HUES48 (cell line): ENCODE data around the gene MYO5A.
"Not testable (repeated sequence)": the region's sequence is repeated elsewhere in the genome, so short reads cannot be mapped to it uniquely, and the experiment has no call there.

ENCODE experiments used
- H3K27ac ChIP-seq: one replicate; pipeline ENCODE4 v1.7.0; 2013; ENCODE audit warnings: low read depth, low read length, inconsistent platforms
- H3K27me3 ChIP-seq: 2 replicates; pipeline ENCODE4 v1.6.1; 2013; ENCODE audit warnings: mild to moderate bottlenecking, low read length; ENCODE audit not compliant: control insufficient read depth, insufficient read depth
- H3K36me3 ChIP-seq: 2 replicates; pipeline ENCODE4 v1.6.1; 2013; ENCODE audit warnings: low read length; ENCODE audit not compliant: control insufficient read depth, insufficient read depth
- H3K4me1 ChIP-seq: 2 replicates; pipeline ENCODE4 v1.6.1; 2013; ENCODE audit warnings: mild to moderate bottlenecking, low read length; ENCODE audit not compliant: control insufficient read depth, insufficient read depth
- H3K4me3 ChIP-seq: 2 replicates; pipeline ENCODE4 v1.5.1; 2013; ENCODE audit warnings: mild to moderate bottlenecking, low read depth, low read length
- H3K9ac ChIP-seq: 2 replicates; pipeline ENCODE4 v1.6.1; 2013; ENCODE audit warnings: mild to moderate bottlenecking, low read depth, low read length, moderate library complexity
- H3K9me3 ChIP-seq: 2 replicates; pipeline ENCODE4 v1.6.1; 2013; ENCODE audit warnings: low read length; ENCODE audit not compliant: control insufficient read depth, insufficient read depth

Gene MYO5A

GRCh38 chr15:52462806-52463360 is 65.8 kb downstream of the MYO5A start:
- no peak overlapping the region for H3K27ac ChIP-seq
- no peak overlapping the region for H3K9ac ChIP-seq
- no peak overlapping the region for H3K4me3 ChIP-seq

DNA sequence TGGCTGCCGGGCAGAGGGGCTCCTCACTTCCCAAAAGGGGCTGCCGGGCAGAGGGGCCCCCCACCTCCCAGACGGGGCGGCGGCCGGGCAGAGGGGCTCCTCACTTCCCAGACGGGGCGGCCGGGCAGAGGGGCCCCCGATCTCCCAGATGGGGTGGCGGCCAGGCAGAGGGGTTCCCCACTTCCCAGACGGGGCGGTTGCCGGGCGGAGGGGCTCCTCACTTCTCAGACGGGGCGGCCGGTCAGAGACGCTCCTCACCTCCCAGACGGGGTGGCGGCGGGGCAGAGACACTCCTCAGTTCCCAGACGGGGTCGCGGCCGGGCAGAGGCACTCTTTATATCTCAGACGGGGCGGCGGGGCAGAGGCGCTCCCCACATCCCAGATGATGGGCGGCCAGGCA is 69.0 kb downstream of the MYO5A start:
- not testable (repeated sequence) for H3K9me3 ChIP-seq, H3K27me3 ChIP-seq, H3K9ac ChIP-seq, H3K27ac ChIP-seq, H3K4me1 ChIP-seq, H3K36me3 ChIP-seq, H3K4me3 ChIP-seq

More at GRCh38 chr15:52462806-52463360, 65.8 kb downstream of the MYO5A start:
- Histone ChIP-seq H3K36me3 (no peaks in the 10 kb centered on the region), H3K4me1 (peaks cover 14% of the 10 kb centered on the region), H3K27me3 (no peaks in the 10 kb centered on the region), H3K9me3 (no peaks in the 10 kb centered on the region)

- not testable (repeated sequence) for H3K4me1 ChIP-seq, H3K36me3 ChIP-seq, H3K27me3 ChIP-seq, H3K4me3 ChIP-seq, H3K27ac ChIP-seq, H3K9ac ChIP-seq, H3K9me3 ChIP-seq
These were observed 69.4 kb downstream of the MYO5A start for GRCh38 chr15:52459265-52459664.

- no peak overlapping the region for H3K4me3 ChIP-seq
These were observed 80.4 kb downstream of the MYO5A start for GRCh38 chr15:52448011-52448890.

DNA sequence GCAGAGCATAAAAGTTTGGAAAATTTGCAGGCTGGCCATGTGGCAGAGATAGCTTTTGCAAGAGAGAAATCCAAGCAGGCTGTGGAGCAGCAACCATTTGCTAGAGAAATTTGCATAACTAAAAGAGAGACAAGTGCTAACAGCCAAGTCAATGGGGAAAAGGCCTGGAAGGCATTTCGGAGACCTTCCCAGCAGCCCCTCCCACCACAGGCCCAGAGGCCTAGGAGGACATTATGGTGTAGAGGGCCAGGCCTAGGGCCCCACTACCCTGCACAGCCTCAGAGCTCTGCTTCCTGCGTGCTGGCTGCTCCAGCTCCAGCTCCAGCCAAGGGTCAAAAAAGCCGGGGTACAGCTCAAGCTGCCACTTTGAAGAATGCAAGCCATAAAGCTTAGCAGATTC is 82.7 kb downstream of the MYO5A start:
- H3K9ac ChIP-seq, result no peak overlapping the region
- peaks cover 11% of the 10 kb centered on the region for H3K4me1 ChIP-seq
- no peaks in the 10 kb centered on the region for H3K36me3 ChIP-seq
- H3K27me3 ChIP-seq, result no peaks in the 10 kb centered on the region
- H3K4me3 ChIP-seq, result no peak overlapping the region
- H3K9me3 ChIP-seq, result peaks cover 13% of the 10 kb centered on the region
- no peak overlapping the region for H3K27ac ChIP-seq

More at GRCh38 chr15:52448011-52448890, 80.4 kb downstream of the MYO5A start:
- Histone ChIP-seq H3K9ac (no peak overlapping the region; the same call in 1 of the 2 replicates), H3K27ac (no peak overlapping the region), H3K27me3 (no peaks in the 10 kb centered on the region), H3K4me1 (peaks cover 11% of the 10 kb centered on the region), H3K9me3 (peaks cover 13% of the 10 kb centered on the region), H3K36me3 (no peaks in the 10 kb centered on the region)

- Histone ChIP-seq H3K4me3 (no peak overlapping the region), H3K9ac (no peak overlapping the region), H3K27me3 (no peaks in the 10 kb centered on the region), H3K27ac (no peak overlapping the region), H3K9me3 (peaks cover 13% of the 10 kb centered on the region), H3K36me3 (no peaks in the 10 kb centered on the region), H3K4me1 (peaks cover 11% of the 10 kb centered on the region)
These were observed 83.1 kb downstream of the MYO5A start for GRCh38 chr15:52445553-52445952.

- not testable (repeated sequence) for H3K36me3 ChIP-seq, H3K27me3 ChIP-seq, H3K4me3 ChIP-seq, H3K27ac ChIP-seq, H3K4me1 ChIP-seq, H3K9ac ChIP-seq
- H3K9me3 ChIP-seq, result peaks cover 13% of the 10 kb centered on the region
These were observed 85.5 kb downstream of the MYO5A start for GRCh38 chr15:52443205-52443604.

DNA sequence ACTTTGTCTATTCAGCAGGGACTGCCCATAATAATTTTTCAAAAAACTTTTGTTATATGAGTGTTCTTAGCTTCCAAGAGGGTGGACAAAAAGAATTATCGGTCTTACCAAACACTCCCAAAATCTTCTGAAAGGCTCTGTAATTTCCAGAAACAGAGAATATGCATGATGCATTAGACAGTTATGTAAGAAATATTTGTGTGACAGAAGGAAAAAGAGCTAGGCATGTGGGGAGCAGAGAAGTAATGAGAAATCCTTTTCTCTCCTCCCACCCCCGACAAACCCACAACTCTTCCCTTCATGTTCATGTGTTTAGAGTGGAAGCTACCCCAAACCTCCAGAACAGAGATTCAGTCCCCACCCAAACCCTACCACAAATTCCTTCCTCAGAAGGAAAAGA is 86.8 kb downstream of the MYO5A start:
- H3K9ac ChIP-seq, result no peak overlapping the region
- H3K27ac ChIP-seq, result no peak overlapping the region
- H3K4me1 ChIP-seq, result 0 out of 2 replicates have a peak, but pooled peaks cover 6% of the 10 kb centered on the region
- H3K9me3 ChIP-seq, result peaks cover 9% of the 10 kb centered on the region
- no peaks in the 10 kb centered on the region for H3K36me3 ChIP-seq
- no peaks in the 10 kb centered on the region for H3K27me3 ChIP-seq
- H3K4me3 ChIP-seq, result no peak overlapping the region

GRCh38 chr15:52440946-52441345 is 87.7 kb downstream of the MYO5A start:
- no peaks in the 10 kb centered on the region for H3K36me3 ChIP-seq
- no peak overlapping the region for H3K27ac ChIP-seq

DNA sequence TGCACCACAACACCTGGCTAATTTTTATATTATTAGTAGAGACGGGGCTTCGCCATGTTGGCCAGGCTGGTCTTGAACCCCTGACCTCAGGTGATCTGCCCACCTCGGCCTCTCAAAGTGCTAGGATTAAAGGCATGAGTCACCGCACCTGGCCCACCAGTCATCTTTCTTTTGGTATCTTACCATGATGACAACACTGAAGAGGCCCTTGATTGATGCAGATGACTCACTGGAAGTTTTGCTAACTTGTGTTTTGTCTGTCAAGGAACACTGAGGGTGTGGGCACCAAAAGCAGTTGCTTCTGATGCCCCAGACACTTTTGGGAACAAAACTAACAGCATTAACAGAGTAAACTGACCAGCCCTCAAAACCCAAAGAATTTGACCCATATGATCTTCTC is 88.3 kb downstream of the MYO5A start:
- Histone ChIP-seq H3K27ac (no peak overlapping the region), H3K9ac (no peak overlapping the region), H3K36me3 (no peaks in the 10 kb centered on the region), H3K27me3 (no peaks in the 10 kb centered on the region), H3K4me1 (0 out of 2 replicates have a peak, but pooled peaks cover 6% of the 10 kb centered on the region), H3K9me3 (no peaks in the 10 kb centered on the region), H3K4me3 (no peak overlapping the region)

More at GRCh38 chr15:52440946-52441345, 87.7 kb downstream of the MYO5A start:
- H3K9ac ChIP-seq, result no peak overlapping the region
- 0 out of 2 replicates have a peak, but pooled peaks cover 6% of the 10 kb centered on the region for H3K4me1 ChIP-seq
- no peak overlapping the region for H3K4me3 ChIP-seq
- H3K27me3 ChIP-seq, result no peaks in the 10 kb centered on the region
- no peaks in the 10 kb centered on the region for H3K9me3 ChIP-seq

GRCh38 chr15:52439470-52439869 is 89.2 kb downstream of the MYO5A start:
- Histone ChIP-seq H3K9ac (no peak overlapping the region), H3K27ac (no peak overlapping the region), H3K36me3 (no peaks in the 10 kb centered on the region), H3K9me3 (no peaks in the 10 kb centered on the region), H3K4me1 (0 out of 2 replicates have a peak, but pooled peaks cover 6% of the 10 kb centered on the region), H3K4me3 (no peak overlapping the region), H3K27me3 (no peaks in the 10 kb centered on the region)
